ENCODE measurements around the gene SMG6.

The SMG6 gene

DNA sequence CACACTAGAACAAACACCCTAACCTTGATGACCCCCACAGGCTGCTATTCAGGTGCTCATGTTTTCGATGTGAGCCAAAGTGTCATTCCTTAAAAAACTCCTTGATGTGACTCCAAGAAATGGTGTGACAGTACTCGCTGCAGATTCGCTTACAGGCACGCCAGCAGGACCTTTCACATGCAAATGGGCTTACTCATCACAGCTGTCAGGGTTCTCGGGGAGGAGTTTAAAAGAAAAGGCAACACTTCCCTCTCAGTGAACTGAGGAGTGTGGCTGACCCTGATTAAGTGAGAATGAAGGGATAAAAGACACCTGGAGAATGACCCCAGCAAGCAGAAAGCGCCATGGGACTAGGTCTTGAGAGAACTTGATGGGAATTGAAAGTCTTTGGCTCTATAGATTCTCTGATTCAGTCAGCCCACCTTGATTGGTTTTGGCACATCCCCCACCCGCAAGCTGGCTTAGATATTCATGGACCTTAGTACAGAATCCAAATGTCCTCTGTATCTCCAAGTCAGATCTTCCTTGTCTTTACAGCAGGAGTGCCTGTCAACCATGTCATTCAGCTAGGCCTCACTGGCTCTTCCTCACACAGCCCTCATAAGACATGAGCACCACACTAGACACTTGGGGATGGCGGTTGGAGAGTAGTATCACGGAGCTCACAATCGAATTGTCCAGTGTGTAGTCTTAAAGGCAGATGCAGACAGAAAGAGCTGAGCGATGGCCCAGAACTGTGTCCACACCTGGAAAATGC lies 166.1 kb downstream of the SMG6 start:
- no peak for DNase-seq

DNA sequence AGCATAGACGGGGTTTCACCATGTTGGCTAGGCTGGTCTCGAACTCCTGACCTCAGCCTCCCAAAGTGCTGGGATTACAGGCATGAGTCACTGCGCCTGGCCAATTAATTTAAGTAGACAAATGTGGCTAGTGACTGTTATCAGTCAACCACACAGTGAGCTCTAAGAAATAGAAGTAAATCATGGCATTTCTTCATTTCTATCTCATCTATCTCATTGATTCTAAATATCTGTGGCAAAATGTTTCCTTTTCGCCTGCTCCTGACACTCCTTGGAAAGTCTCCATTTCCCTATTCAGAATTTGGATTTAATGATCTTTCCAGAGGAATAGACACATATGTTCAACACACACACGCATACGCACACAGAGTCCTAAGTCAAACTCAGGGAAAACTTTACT lies 167.3 kb downstream of the SMG6 start:
- no peak for DNase-seq

DNA sequence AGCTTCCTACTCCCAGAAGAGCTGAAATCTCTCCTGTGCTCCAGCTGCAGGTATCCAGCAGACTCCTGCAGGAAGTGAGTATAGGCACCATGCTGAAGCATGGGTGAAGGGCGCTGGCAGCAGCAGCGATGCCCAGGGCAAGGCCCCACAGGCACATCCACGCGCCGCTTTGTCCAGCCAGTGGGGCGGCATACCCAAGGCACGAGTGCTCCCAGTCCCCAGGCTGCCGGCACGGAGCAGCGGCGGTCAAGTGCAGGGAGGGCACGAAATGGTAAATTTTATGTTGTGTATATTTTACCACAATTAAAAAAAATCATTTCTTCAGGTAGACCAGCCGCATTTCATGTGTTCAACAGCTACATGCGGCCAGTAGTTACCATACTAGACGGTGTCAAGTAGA lies 175.6 kb downstream of the SMG6 start:
- no peak for DNase-seq

DNA sequence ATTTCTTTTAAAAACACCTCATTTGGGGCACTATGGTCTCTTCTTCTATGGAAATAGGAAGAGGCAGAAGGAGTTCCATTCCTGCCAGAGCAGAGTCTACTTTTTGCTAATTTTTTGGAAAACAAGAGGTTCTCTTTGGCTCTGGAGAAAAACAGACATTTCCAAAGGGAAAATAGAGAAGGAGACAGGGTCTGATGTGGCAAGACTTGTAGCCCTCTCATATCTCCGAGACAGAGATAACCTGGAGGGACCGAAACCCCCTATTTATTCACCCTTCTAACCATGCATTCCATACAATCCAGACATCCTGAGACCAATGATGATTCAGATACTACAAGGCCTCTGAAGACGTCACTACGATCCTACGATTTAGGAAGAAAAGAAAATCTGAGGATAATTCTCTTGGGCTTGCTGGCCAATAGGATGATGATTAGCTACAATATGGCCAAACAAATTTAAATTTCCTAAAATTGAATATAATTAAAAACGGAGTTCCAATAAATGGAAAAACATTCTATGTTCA lies 178.5 kb downstream of the SMG6 start:
- no peak for DNase-seq

DNA sequence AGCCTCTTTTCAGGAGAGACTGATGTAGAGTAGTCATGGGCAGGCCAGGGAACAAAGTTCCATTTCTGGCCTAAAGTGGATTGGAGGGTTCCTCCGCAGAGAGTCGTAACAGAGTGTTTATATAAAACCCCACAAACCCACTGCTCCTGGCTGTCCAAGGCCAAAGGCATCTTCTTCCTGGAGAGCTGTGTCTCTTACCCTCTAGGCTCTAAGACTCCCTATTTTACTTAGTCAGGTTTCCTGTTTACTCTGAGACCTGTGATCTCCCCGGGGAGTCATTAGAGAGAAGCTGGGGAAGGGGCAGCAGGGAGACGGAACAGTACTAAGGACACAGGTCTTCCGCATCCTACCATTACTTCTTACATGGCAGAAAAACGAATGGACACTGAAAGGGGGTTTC lies 179.2 kb downstream of the SMG6 start:
- no peak for DNase-seq

DNA sequence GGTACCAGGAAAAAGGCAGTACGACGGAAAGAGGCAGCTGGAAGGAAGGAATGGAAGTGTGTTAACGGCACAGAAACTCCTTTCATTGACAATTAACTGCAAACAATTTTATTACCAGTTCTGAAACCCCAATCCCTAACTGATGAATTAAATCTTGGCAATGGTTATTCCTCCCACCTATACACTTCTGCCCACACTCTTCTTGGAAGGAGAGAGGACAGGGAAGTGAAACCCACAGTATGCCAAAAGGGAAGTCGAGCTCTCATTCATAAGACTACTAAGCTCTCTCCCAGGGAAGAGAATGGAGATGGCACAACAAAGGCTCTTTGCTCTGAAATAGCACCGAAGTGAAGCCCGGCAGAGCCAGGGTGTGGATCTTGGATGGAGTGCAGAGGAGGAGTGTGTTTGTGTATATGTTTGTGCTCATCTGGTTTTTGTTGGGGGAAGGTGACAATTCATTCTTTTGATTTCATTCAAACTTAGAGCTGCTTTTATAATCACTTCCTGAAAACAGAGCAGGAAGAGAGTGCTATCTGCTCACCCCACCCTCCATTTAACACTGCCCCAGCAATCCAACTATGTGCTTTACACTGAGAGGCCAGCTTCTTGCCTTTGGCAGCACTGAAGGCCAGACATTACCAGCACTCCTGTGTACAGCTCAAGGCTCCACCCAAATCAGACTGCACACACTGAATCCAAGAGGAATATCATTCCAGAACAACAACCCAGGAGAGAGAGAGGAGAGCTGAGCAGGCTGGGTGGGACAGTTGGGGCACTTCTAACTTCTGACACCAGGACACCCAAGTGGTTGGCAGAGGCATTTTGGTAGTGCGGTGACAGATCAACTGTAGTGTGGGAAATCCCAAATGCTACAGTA lies 180.0 kb downstream of the SMG6 start:
- DNase-seq, result no peak

DNA sequence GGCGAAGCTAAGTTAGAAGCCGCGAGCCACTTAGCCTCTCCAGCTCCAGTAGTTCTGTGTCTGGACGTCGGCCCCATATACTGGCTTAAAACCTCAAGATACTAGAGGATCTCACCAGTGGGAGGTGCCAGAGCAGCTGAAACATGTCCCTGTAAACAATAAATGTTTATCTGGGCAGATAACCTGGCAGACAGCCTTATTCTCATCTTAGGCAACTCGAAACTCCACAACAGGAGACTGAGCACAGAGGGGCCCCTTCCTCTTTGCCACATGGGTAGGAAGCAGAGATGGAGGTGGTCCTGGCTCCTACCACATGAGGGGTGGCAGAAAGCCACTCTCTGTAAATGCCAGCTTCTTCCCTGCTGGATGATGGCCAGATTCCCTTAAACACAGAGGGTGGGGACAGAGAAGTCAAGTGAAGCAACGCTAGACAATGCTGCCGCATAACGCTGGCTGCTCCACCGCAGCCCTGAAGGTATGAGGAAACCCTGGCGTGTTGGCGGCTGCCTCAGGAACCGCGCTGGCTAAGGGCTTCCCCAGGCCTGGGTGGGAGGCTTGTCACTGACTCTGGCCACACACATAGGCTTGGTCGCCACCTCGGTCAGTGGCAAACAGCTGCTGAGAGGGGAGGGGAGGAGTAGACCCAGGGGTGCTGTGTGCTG lies 180.8 kb downstream of the SMG6 start:
- no peak for DNase-seq

DNA sequence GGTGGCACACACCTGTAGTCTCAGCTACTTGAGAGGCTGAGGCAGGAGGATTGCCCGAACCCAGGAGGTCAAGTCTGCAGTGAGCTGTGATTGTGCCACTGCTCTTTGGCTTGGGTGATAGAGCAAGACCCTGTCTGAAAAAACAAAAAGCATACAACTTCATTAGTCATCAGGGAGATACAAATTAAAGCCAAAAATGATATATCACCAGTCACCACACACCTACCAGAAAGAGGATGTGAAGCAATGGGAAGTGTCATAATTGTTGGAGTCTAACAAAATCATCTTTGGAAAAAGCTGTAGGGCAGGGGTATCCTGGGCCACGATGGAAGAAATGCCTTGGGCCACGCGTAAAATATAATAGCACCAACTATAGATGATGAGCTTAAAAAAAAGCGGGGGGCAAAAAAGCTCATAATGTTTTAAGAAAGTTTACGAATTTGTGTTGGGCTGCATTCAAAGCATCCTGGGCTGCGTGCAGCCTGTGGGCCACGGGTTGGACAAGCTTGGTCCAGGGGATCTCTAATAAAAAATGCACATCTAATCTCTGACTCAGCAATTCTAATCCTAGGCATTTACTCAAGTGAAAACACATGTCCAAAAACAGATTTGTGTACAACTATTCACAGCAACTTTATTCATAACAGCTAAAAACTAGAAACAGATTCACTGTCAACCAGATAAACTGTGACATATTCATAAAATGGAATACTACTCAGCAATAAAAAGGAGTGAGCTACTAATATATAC lies 182.8 kb downstream of the SMG6 start:
- DNase-seq, result no peak

DNA sequence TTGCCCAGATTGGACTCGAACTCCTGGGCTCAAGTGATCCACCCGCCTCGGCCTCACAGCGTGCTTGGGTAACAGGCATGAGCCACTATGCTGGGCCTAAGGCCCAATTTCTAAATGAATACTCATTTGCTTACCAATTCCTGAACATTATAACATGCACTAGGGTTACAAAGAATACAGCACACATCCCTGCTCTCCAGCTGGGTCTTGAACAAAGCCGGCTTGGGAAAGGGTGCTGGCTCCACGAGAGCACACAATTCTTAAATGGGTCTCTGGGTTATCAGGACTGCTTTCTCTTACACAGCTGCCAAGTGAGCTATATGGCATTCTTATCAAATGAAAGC lies 190.3 kb downstream of the SMG6 start:
- DNase-seq, result no peak

DNA sequence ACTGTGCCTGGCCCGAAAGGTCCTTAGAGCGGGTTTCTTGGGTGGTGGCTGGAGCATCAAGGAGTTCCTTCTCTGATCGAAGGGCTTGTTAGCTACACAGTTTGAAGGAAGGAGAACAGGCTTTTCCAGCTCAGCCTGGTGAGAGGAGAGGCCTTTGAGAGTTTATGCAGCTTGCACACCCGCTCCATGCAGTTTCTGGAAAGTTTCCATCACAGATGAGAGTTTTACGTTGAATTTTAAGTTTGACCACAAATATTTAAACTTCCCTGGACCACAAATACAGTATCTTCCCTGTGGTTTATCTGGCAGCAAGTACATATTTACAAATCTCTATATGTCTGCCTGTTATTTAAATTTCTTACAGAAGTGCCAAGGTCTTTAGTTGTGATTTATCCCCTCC lies 191.9 kb downstream of the SMG6 start:
- DNase-seq, result no peak

DNA sequence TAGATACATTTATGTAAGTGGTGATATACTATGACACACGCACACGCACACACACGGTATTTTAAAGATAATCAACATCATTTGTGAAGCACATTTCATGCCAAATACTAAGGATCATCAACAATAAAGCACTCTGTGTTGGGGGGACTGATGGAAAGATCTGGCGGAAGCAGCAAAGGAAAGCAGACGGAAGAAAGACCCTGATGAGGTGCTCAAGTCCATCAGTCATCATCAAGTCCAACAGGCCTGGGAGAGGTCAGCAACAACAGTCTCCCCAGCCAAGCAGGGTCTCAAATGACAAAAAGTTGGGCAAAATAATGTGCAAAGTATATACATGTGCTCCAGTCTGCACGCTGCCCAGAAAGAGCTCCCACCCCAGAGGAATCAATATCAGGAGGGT lies 193.1 kb downstream of the SMG6 start:
- DNase-seq, result no peak

DNA sequence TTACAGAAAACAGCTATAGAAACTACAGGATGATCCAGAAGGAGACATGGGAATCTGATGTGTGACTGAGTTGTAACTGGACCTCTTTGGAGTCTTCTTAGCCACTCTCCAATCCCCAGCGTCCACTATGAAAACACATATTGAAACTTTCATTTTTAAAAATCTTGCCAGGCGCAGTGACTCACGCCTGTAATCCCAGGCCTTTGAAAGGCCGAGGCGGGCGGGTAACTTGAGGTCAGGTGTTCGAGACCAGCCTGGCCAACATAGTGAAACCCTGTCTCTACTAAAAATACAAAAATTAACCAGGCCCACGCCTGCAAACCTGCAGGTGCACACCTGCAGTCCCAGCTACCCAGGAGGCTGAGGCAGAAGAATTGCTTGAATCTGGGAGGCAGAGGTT lies 195.4 kb downstream of the SMG6 start:
- no peak for DNase-seq

DNA sequence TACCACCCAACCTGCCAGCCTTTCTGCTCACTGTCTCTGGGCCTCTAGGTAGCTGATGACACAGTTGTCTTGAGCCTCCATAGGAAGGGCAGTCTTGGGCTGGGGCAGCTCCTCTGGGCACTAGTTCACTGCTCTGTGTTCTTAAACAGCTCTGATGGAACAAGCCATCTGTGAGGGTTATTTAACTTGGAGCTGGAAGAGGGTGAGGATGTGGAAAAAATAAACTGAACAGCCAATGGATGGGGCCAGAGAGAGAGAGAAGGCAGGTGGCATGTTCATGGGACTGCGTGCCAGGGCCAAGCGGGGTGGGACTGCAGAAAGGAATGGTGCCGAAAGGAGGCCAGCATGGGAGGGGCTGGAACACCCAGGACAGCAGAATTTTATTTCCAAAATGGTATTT lies 196.1 kb downstream of the SMG6 start:
- no peak for DNase-seq

DNA sequence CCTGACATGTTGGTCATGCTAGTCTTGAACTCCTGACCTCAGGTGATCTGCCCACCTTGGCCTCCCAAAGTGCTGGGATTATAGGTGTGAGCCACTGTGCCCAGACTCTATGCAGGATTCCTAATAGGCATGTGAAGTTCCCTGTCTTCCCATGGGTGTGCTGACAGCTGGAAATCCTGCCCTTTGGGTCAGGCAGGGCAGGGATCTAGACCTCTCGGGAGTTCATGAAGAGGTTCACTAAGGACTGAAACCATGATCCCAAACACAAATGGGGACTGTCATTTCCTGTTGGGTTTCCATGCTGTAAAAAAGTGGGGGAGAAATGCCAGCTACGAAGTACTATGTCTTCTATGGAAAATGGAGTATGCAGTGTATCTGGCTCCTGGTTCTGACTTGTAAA lies 196.5 kb downstream of the SMG6 start:
- DNase-seq, result no peak

DNA sequence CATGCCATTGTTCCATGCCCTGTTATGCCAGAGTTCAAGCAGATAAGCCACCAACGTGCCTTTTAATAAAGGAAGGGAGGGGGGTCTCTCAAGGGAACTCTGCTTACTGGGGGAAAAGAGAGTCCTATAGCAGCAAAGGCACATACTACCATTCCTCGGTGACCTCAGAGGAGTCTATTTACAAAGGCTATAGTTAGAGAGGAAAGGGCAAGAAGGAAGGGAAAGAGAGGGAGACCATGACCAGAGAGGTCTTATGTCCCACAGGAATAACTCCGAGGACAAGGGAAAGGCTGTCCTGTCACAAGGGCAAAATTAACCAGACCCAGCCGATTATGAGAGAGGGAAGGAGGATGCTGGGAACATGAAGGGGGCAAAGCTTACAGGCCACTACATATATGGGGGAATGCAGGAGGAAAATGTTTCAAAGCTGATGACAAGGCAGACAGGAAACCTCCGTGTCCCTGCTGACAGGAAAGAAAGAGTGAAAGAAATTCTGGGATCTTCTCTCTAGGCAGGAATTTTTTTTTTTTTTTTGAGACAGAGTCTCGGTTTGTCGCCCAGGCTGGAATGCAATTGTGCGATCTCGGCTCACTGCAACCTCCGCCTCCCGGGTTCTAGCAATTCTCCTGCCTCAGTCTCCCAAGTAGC lies 197.2 kb downstream of the SMG6 start:
- no peak for DNase-seq

DNA sequence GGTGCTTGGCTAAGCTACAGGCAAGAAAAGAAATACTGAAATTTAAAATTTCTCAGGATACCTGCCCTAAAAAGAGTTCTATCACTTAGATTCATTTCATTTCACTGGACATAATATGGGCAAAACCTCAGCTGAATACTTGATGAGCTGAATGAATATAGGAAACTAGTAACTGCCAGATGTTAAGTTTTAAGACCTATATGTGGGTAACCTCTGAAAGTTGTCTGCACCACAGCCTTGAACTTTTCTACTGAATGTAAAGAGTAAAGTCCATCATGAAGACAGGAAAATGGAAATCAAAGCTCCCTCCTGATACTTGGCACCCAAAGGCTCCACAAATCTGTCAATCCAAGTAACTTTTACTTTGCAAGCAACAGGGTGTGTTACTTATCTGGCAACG lies 197.9 kb downstream of the SMG6 start:
- DNase-seq, result no peak

DNA sequence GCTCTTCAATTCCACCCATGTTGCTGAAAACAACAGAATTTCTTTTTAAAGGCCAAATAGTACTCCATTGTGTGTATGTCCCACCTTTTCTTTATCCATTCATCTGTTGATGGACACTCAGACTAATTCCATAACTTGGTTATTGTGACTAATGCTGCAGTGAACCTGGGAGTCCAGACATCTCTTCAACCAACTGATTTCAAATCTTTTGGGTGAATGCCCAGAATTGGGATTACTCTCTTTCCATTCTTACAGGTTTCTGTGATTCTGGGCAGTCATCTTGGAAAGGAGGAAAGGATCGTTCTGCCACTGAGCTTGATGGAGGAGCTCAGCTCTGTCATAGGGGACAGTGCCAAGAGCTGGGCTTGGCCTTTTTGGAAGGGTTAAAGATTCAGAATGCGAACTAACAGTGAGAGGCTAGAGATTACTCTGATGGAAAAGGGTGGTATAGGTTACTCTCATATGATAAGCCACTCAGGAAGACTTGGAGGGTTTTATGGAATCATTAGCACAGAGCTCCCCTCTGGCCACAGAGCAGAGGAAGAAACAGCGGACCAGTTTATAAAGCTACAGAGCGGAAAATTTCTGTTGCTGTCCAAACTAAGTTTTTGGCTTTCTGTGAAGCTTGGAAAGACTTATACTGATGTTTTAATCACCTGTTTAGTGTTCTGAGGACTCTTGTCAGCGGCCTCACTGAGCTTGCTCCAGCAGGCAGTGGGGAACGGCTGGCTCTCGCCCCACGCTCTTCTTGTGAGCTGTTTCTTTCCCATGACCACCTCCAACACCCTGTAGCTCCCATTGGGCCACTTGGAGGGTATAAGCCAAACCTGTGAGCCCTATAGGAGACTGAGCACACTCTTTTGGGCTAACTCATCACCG lies 200.4 kb downstream of the SMG6 start:
- no peak for DNase-seq

DNA sequence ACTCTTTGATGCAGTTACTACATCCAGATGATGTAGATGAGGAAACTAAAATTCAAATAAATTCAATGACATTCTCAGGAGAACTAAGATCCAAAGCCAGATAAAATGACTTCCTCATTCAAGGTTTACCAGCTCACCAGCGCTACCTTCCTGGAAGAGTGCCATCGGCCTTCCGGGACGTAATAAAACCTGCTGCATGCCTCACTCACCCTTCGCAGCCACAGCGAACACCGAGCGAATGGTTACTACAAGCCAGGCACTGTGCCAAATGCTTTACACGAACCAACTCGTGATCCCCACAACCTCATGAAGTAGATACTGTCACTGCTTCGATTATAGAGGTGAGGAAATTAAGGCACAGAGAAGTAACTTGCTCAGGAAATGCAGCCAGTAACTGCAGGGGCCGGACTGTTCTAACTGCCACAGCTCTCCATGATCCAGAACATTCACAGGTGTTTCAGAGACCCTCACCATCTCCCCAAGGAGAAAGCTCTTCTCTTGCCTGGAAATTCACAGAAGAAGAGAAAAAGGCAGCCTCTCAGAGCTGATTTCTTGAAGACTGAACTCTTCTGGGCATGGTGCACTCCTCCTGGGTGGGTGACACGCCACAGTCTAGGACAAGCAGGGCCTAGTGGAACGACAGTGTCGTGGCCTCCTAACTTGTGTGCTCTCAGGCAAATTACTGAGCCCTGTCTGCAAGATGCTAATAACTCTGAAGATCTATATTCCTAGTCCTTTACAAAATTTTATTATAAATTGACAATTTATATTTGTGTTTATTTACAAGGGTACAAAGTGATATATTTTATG lies 201.9 kb downstream of the SMG6 start:
- no peak for DNase-seq

DNA sequence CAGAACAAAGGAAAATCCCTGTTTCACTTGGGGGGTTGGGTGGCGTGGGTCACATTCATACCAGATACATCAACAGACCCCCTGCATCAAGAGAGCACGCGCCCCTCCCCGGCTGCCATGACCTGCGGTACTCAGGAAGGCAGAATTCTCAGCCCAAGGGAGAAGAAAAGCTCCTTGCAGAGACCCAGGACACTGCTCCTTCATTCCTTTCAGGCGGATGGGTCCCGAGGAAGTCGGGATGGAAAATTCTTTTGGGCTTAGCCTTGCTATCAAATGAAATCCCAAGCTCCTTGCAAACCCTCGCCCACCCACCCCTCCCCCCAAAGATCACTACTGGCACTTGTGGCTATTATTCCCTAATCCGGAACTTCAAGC lies 208.1 kb downstream of the SMG6 start:
- DNase-seq, result no peak

DNA sequence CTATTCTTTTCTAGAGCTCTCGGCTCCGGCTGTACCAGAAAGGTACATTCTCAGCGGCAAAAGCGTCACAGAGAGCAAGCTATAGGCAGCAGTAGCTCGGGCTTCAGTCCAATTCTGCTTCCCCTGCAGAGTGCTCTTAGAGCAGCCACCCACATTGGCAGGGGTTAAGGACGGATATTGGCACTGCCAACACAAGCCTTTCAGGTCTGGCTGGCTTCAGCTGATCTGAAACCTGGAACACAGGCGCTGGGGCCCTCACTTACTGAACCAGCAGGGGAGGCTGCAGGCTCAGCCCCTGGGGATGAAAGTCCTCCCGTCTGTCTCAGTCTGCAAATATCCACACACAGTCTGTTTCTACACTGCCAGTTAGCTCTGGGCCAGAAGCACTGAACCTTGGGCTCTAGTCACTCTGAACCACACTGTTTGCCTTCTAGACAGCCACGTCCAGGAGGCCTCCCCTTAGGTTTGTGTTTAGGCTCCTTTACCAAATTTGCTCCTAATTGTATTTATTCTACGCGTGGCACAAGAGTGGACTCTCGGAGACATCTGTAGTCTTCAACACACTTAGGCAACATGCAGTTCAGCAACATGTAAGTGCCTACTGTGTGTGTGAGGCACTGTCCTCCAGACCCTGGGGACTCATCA lies 208.6 kb downstream of the SMG6 start:
- no peak for DNase-seq

Data from stimulated activated naive CD4-positive, alpha-beta T cell treated with Interleukin-2 at 50 U/mL for 16 hours (primary cell).